GM12872 (cell line): Measurements from ENCODE around the gene IFT25.

ENCODE experiments used
- TF ChIP-seq, protein P1 (sequence below): IDR thresholded peaks from 3 replicates; pipeline ENCODE4 v1.5.1; 2011; ENCODE audit warnings: low read depth, mild to moderate bottlenecking, low read length, moderate library complexity; ENCODE audit not compliant: insufficient read depth

Gene IFT25

DNA sequence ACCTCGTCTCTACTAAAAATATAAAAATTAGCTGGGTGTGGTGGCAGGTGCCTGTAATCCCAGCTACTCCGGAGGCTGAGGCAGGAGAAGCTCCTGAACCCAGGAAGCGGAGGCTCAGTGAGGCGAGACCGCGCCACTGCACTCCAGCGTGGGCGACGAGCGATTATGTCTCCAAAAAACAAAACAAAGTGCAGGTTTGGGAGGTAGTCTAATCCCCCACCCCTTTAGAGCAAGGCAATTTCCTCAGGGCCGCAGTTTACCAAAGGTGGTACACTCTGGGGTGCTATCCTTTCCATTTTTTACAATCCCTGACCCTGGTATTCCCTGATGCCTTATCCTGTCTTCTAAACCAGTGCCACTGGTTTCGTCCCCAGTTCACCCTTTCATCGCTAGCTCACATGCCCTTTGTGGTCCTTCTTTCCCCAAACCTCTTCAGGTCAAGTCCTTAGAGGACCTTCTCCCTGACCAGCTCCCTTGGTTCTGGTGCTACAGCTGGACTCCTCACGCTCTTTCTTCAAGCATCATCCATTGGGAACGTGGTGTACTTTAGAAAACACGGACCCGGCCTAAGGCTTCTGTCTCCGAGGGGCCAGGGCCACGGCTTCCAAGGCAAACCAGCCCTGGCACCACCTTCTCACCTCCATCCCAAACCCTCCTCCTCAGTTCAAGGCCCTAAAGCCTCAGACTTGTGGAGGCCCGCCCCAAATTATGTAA, 873 bp downstream of the IFT25 start:
- TF ChIP-seq, protein P1, sequence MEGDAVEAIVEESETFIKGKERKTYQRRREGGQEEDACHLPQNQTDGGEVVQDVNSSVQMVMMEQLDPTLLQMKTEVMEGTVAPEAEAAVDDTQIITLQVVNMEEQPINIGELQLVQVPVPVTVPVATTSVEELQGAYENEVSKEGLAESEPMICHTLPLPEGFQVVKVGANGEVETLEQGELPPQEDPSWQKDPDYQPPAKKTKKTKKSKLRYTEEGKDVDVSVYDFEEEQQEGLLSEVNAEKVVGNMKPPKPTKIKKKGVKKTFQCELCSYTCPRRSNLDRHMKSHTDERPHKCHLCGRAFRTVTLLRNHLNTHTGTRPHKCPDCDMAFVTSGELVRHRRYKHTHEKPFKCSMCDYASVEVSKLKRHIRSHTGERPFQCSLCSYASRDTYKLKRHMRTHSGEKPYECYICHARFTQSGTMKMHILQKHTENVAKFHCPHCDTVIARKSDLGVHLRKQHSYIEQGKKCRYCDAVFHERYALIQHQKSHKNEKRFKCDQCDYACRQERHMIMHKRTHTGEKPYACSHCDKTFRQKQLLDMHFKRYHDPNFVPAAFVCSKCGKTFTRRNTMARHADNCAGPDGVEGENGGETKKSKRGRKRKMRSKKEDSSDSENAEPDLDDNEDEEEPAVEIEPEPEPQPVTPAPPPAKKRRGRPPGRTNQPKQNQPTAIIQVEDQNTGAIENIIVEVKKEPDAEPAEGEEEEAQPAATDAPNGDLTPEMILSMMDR = no peak

DNA sequence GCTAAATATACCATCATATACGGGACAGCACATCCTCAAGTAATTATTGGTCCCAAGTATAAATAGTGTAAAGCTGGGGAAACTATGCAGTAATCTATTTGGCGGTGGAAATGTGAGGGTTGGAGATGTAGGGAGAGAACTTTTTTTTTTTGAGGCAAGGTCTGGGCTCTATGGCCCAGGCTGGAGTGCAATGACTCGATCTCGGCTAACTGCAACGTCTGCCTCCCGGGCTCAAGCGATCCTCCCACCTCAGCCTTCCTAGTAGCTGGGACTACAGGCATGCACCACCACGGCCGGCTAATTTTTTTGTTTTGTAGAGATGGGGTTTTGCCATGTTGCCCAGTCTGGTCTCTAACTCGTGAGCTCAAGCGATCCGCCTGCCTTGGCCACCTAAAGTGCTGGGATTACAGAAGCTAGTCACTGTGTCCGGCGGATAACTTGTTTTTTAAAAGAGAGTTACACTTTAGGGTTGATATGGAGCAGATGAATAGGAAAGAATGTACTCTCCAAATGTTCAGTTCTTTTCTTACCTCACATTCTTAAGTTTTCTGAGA, 1.9 kb downstream of the IFT25 start:
- TF ChIP-seq, protein P1 = no peak

DNA sequence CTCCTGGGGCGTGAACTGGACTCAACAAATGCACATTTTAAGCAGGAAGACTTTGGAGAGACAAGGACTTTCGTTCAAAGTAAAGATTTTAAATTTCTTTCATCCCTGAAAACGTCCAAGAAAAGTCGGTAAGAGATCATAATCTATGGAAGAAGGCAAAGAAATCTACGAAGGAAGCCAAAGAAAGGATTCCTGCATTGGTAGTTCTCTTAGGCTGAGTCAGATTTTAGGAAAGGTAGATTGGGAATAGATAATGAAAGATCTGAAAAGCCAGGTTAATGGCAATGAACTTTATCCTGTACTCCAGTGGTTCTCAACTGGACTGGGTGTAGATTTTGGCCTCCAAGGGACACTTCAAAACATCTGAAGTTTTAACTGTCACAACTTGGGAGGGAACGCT, 2.4 kb downstream of the IFT25 start:
- TF ChIP-seq, protein P1 = no peak

DNA sequence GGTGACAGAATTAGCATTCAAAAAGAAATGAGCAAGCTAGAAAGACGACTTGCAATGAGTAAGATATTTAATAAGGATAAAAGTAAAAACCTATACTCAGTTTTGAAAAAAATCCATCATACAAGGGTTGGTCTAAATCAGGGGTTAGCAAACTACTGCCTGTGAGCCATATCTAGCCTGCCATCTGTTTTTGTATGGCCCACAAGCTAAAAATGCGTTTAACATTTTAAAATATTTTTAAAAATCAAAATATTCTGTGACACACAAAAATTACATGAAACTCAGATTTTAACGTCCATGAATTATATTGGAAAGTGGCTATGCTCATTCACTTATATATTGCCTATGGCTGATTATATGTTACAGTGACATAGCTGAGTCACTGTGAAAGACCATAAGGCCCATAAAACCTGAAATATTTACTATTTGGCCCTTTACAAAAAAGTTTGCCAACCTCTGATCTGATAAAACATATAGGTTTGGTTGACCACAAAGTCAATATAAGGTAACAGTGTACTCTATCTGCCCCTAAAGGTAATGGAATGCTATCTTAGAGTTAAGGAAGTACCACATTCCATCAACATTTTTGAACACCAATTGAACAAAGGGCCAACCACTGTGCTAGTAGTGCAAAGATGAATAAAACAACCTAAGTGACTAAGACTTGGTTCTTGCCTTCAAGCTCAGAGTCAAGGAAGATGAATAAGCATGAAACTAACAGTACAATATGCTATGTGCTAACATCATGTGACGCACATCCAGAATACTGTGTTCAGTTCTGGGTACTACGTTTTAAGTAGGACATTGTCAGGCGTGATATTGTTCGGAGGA, 3.2 kb downstream of the IFT25 start:
- TF ChIP-seq, protein P1 = no peak

DNA sequence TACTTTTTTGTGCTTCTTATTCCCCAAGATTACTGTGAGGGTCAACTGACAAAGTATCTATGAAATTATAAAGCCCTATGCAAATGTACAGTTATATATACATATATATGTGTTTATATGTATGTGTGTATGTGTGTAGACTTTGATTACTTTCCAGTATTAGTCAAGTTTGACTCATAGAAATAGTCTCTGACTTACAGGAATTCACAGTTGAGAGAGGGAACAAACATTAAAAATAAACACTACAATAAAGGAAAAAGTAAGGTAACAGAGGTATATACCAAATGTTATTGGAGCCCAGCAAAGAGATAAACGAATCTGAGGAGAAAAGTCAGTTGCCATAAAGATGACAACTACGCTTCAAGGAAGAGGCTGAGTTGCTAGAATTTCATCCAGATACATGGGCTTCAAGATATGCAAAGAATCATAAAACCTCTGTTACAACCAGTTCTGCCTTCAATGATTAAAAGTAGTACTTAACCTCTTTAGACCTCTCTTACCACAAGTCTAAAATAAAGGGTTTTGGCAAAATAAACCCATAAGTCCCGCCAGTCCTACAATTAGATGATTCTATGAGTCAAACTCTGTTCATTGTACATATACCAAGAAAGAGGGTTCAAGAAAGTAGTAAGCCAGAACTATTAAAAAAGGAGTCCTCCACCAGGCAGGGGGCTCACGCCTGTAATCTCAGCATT, 7.2 kb downstream of the IFT25 start:
- TF ChIP-seq, protein P1 = no peak

DNA sequence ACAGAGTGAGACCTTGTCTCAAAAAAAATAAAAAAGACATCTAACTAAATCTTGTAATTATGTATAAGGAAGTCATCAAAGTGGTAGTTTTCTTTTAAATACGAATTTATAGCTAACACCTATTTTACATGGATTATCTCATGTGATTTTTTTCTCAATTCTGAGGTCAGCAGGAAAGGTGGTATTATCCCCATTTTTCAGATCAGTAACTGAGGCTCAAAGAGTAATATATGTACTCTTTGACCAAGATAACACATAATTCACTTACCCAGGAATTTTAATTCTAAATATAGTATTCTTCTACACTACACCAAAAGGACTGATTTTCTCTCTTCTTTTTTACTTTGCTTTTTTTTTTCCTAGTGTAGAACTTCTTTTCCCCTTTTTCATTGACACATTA, 9.1 kb downstream of the IFT25 start:
- TF ChIP-seq, protein P1 = no peak
